GM21423 (cell line): ENCODE data around the gene BEGAIN.

Experiments
- ATAC-seq: cut with Tn5 transposase; IDR thresholded peaks from one replicate; pipeline ENCODE4 v1.9.1; 2021; ENCODE audit warnings: mild to moderate bottlenecking, moderate library complexity; ENCODE audit not compliant: unreplicated experiment

Gene BEGAIN

DNA sequence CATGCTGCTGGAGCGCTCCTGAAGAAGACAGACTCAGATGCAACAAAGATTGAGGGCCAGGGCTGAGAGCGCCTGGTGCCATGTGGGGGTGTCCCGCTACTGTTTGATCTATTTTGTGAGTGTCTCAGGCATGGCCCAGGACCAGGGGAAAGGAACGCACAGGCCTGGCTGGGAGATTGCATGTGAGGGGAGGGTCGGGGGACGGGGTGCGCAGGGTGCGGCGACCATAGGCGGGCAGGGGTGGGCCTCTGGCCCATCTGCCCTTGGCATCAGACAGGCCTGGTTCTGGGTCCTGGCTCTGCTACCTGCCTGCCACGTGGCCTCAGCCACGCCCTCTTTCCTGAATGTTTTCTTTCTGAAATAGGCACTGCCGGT lies 47.5 kb downstream of the BEGAIN start:
- no peak for ATAC-seq

GRCh38 chr14:100539003-100539660 lies 48.1 kb downstream of the BEGAIN start:
- ATAC-seq: no peak

DNA sequence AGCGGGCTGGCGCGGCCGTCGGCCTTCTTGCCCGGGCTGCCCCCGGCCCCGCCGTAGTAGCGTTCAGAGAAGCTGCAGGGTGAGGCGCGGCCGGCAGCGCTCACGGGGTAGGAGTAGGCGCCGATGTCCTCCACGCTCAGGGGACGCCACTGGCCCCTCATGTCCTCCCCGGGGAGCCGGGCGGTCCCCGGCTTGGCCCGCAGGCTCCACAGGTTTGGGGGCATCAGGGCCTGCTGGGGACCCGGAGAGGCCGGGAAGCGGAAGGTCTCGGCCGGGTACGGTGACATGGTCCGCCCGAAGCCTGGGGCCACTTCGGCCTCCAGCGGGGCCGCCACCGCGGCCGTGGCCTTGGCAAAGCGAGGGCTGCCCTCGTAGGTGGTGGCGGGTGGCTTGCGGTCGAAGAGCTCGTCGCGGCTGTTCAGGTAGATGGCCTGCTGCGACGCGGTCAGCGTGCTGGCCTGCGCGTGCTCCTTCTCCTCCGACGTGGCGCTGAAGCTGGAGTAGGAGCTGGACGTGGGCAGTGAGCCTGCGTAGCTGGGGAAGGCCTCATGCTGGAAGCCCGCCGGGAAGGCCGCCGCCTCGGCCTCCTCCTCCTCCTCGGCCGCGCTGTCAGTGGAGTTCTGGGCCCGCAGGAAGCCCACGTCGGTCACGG lies 48.7 kb downstream of the BEGAIN start:
- no peak for ATAC-seq

- no peak for ATAC-seq
Observed at GRCh38 chr14:100537446-100538350, 49.5 kb downstream of the BEGAIN start.

DNA sequence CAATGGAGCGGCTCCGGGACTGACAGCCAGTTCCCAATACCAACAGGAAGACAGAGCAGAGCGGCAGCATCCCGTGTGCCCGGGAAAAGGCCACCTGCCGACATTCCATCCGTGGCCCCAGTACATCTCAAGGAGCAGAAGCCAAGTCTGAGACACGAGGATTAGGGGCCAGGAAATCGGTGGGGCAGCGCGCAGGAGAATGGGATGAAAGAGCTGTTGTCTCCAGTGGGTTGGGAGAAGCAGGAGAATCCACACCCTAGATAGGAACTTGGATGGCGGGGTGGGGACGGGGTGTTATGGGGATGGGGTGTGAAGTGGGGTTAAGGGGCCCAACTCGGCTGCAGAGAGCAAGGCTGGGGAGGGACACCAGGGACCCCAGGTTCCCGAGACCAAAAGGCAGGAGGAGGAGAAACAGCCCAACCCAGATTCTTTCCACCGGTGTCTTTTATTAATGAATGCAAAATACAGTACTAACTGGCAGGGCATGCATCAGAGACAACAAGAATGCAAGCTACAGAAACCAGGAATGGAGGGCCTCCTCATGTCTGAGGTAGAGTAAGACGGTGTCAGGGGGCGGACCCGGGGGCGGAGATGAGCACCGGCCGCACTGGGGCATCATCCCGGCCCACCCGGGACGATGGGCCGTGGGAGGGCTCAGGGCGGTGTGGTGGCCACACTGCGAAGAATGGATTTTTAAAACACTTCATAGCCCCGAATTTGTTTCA lies 50.3 kb downstream of the BEGAIN start:
- no peak for ATAC-seq

DNA sequence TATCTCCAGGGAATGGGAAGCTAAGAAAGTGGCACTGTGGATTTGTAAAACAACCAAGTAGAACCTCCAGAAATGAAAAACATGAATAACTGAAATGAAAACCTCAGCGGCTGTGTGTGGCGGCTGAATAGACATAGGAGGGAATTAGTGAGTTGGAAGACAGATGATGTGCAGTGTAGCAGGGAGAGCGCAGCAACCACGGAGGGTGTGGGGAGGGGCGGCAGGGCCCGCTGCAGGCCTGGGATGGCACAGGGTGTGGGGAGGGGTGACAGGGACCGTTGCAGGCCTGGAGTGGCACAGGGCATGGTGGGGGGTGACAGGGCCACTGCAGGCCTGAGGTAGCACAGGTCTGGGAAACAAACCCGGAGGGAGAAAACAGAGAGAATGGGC lies 51.1 kb downstream of the BEGAIN start:
- ATAC-seq: no peak

DNA sequence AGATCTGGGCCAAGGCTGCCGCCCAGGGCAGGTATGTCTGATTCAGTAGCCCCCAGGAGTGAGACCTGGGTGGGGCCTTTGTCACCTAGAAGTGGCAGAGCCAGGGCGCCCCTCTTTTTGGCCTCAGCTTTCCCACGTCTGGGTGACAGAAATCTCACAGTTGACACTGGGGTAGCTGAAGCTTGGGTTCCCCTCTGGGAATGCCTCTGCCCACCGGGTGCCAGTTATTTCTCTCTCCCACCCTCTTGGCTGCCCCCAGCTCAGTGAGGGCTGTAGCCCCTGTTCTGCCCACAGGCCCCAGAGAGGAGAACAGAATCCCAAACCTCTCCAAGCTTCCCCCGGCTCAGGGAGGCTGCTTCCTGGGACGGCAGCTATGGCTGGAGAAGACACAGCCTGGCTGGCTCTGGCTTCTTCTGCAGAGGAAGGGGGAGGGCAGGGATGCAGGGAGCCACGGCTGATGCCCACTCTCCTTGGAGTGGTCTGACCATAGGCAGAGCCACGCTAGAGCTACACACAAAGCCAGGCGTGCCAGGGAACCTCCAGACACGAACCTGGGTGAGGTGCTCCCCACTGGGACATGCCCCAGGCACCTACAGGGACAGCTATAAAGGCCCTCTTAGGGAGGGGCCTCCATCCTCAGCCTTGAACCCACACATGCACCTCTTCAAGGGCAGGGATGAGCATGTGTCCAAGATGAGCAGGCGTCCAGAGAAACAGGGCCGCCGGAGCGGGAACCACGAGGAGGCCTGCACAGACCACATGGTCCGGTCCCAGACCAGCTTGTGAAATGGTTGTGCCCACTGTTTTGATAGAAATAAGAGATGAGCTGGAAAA lies 51.7 kb downstream of the BEGAIN start:
- ATAC-seq: no peak

DNA sequence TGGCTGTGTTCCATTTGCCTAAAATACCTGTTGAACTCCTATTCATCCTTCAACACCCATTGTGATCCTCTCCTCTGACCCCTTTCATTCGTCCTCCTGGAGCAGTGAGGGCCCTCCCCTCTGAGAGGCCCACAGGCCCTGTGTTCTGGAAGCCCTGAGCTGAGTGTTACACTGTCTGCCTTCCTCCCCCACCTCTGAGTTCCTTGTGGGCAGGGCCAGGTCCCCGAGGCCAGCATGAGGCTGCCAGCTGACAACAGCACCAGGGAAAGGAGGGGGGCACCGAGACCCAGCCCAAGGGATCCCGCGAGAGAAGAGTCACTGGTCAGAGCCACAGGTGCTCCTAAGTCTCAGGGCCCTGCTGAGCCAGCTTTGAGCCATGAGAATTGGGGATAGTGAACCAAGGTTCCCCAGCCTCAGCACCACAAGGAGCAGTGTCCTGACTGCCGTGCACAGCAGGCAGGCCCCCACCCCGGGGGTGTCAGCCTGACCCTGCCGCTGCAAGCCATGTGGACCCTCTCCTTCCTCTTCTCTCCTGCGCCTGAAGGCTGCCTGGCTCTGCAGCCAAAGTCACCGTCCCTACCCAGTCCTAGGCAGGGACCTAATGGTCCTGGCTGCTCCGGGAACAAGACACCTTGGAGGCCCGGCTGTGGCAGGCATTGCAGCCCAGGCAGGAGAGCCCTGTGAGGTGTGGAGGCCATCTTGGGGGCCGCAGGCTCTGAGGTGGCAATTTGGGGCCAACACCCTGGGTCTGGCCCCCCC lies 52.5 kb downstream of the BEGAIN start:
- no peak for ATAC-seq

DNA sequence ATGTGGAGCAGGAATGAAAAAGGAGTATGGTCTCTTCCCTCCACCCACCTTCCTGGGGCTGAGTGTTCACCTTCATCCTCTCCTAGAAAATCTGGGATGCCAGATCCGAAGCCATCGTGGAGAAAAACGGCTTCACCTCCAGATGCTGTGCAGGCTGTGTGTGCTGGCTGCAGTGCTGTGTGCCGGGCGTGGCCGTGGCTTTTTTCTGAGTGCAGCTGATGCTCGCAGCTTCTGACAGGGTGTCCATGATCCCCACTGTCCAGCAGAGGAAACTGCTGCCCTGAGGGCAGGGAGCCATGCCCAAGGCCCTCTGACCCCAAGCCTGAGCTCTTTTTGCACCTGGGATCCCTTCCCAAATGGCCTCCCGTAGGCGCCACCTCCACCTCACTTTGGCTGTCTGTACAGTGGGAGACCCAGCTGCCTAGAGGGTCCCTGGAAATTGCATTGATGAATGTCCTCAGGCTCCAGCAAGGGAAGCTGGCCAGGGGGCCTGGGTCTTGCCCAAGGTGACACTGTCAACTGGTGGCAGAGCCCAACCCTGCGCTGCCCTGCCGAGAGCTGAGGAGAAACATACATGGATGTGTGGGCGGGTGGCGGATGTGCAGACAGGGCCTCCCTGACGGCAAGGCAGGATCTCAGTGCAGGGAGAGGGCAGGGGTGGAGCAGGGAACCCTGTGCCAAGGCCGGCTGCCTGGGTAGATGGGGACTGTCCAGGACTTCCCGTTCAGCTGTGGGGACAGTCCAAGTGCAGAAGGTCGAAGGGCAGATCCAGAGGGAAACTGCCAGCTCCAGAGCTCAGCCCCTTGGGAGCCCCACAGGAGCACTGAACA lies 53.3 kb downstream of the BEGAIN start:
- ATAC-seq: no peak

GRCh38 chr14:100532906-100533655 lies 54.1 kb downstream of the BEGAIN start:
- no peak for ATAC-seq

GRCh38 chr14:100532154-100532861 lies 54.9 kb downstream of the BEGAIN start:
- ATAC-seq: no peak

DNA sequence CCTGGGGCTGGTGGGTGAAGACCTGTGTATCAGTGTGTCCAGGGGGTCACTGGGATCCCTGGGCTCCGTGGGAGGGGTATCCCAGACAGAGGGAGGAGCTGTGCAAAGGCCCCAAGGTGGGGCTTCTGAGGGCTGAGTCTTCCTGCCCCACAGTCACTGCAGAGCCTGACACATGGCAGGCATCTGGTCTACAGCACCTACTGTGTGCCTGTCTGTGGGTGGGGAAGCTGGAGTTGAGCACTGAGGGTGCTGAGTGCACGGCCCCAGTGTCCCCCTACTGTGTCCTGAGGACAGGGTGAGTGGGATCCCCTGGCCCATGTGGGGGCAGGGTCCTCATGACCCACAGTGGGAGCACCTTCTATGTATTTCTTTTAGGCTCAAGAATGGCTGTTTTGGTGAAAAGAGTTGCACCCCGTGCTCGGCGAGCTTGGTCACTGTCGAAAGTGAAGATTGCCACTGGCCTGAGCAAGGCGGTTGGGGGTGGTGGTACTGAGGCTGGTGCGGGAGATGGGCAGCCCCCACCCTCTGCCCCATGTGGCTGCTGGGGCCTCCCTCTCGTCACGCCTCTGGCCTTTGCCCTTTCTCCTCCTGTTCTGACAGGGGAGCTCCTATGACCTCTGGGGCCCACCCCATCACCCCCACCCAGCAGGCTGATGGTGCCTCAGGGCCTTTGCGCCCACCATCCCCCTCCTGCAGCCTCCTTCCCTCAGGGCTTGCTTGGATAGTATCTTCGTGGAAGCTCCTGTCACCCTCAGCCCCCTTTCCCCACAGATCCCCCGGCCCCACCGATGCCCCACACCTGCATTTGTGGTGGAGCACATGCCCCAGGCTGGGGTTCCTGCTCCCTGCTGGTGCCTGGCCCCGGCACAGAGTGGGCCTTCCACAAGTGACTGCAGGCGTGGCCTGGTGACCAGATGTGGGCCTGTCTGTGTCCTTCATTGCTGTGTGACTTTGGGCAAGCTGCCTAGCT lies 55.8 kb downstream of the BEGAIN start:
- ATAC-seq: no peak

GRCh38 chr14:100530270-100531072 lies 56.7 kb downstream of the BEGAIN start:
- ATAC-seq: no peak

GRCh38 chr14:100529561-100530031 lies 57.6 kb downstream of the BEGAIN start:
- no peak for ATAC-seq

DNA sequence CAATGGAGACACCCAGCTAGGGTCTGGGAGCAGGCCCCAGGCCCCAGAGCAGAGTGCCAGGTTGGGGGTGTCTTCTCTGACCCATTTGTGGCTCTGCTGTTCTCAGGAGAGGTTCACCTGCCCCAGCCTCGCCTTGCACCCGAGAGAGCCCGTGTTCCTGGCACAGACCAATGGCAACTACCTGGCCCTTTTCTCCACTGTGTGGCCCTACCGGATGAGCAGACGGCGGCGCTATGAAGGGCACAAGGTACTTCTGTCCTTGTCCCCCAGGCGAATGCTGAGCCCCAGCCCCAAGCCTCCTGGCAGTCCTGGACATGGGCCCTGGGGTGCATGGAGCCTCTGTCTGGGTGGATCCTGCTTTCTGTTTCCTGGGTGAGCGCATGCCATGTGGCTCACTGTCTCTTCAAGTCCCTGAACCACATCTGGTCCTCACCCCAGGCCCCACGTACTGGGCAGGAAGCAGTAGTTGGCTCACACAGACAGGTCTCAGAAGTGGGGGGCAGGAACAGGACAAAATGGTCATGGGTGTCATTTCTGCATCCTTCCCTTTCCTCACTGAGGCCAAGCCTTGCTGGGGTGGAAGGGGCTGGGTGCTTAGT lies 58.2 kb downstream of the BEGAIN start:
- no peak for ATAC-seq
